ENCODE measurements around the gene RNASE13. TPM values are rescaled to one million over a fixed set of nuclear protein-coding genes. Genes with fewer than 3 reads are reported as not detected.

RNASE13 gene
- total and polyA plus RNA-seq, 2 of the 4 experiments (the other 2 are of a cell fraction): not detected

GRCh38 chr14:21026988-21027315, 7.7 kb downstream of the RNASE13 start:
- Histone ChIP-seq H3K79me1 (ENCODE audit: low read depth in 1 of 2, low read length in 2 of 2) (no peaks in the 10 kb centered on the region), H2BK5ac (ENCODE audit: low read depth, low read length, poor library complexity, severe bottlenecking) (no peak overlapping the region), H3K14ac (replicated peaks; ENCODE audit: low read depth, low read length) (no peak overlapping the region), H4K91ac (ENCODE audit: insufficient read depth, low read depth, low read length) (no peak overlapping the region), H3K23ac (ENCODE audit: low read depth, low read length) (no peak overlapping the region), H3K56ac (ENCODE audit: extremely low read depth, insufficient read depth, low read length) (no peak overlapping the region), H3K4me2 (ENCODE audit: low read depth, low read length) (no peak overlapping the region), H2BK15ac (ENCODE audit: low read depth, low read length) (no peak overlapping the region), H3K4me1 (ENCODE audit: control insufficient read depth, insufficient read depth, low read length) (no peaks in the 10 kb centered on the region), H2AFZ (replicated peaks; ENCODE audit: low read length, poor library complexity) (no peak overlapping the region), H4K5ac (ENCODE audit: low read depth, low read length) (no peak overlapping the region), H3K4ac (ENCODE audit: low read depth, low read length) (no peak overlapping the region), H2BK20ac (ENCODE audit: low read depth, low read length) (no peak overlapping the region), H3K9me1 (ENCODE audit: insufficient read depth, low read length) (no peaks in the 10 kb centered on the region), H2BK120ac (ENCODE audit: low read depth, low read length) (no peak overlapping the region), H4K8ac (ENCODE audit: low read depth in 2 of 2, low read length in 2 of 2) (no peak overlapping the region), H2AK9ac (replicated peaks; ENCODE audit: low read depth, low read length, poor library complexity) (no peak overlapping the region), H4K20me1 (ENCODE audit: insufficient read depth, low read length) (no peaks in the 10 kb centered on the region), H3K4me3 (ENCODE audit: insufficient read depth, low read depth, low read length) (no peak overlapping the region), H2AK5ac (ENCODE audit: low read depth, low read length) (no peak overlapping the region), H3K9me3 (ENCODE audit: control insufficient read depth, insufficient read depth, low read length) (no peaks in the 10 kb centered on the region), H3K36me3 (ENCODE audit: control insufficient read depth, insufficient read depth, low read length) (no peaks in the 10 kb centered on the region), H3K18ac (ENCODE audit: low read depth, low read length) (no peak overlapping the region), H3K27me3 (ENCODE audit: control insufficient read depth, insufficient read depth, low read length) (peaks cover 62% of the 10 kb centered on the region), H3K27ac (ENCODE audit: insufficient read depth, low read length) (no peak overlapping the region), H3K9ac (ENCODE audit: low read depth, low read length) (no peak overlapping the region)
- DNase-seq (no peak), ATAC-seq (ENCODE audit: low read depth) (no peak)
- intact Hi-C loops (cut with micrococcal nuclease): no loop called here
- in situ Hi-C loops (cut with MboI; ENCODE audit: low sequenced_read_pairs): no loop called here
- POLR2A ChIA-PET (ENCODE audit: unreplicated experiment): no interaction called here
- WGBS, 2 experiments (ENCODE audit: extremely low coverage in 2 of 2, insufficient read length in 1 of 2): no CpG with 5 or more reads among the region's 3 CpGs
- no peak for TF ChIP-seq RCOR1 (IDR thresholded peaks at IDR 0.05; ENCODE audit: insufficient replicate concordance, low read length)
- no peak for TF ChIP-seq MAFK (IDR thresholded peaks at IDR 0.05; ENCODE audit: low read depth, low read length)
- no peak for TF ChIP-seq POLR2A (IDR thresholded peaks at IDR 0.05; ENCODE audit: low read depth, low read length)
- TF ChIP-seq MAZ (IDR thresholded peaks at IDR 0.05; ENCODE audit: borderline replicate concordance, low read depth, low read length): no peak
- no peak for TF ChIP-seq MXI1 (IDR thresholded peaks at IDR 0.05; ENCODE audit: borderline replicate concordance, low read depth, low read length)
- TF ChIP-seq SMC3 (IDR thresholded peaks at IDR 0.05; ENCODE audit: low read depth, low read length): no peak
- TF ChIP-seq BHLHE40 (IDR thresholded peaks at IDR 0.05; ENCODE audit: low read depth, low read length): no peak
- TF ChIP-seq ELK1 (IDR thresholded peaks at IDR 0.05; ENCODE audit: borderline replicate concordance, low read depth, low read length): no peak
- no peak for TF ChIP-seq CTCF (conservative IDR thresholded peaks at IDR 0.05; ENCODE audit: low read depth, low read length)
- no peak for TF ChIP-seq CHD1 (IDR thresholded peaks at IDR 0.05; ENCODE audit: low read depth, low read length)
- TF ChIP-seq RFX5 (IDR thresholded peaks at IDR 0.05; ENCODE audit: low read depth, low read length): no peak
- TF ChIP-seq RAD21 (IDR thresholded peaks at IDR 0.05; ENCODE audit: low read length): no peak
- no peak for TF ChIP-seq FOS (IDR thresholded peaks at IDR 0.05; ENCODE audit: low read depth, low read length)
- no peak for TF ChIP-seq USF2 (IDR thresholded peaks at IDR 0.05; ENCODE audit: low read depth, low read length)
- no peak for TF ChIP-seq CEBPB (IDR thresholded peaks at IDR 0.05; ENCODE audit: low read depth, low read length)
- dilution Hi-C loops (cut with HindIII; ENCODE audit: low sequenced_read_pairs, unreplicated experiment): no loop called here
- CTCF ChIA-PET: no interaction called here
- no TSS peak for BruUV-seq (replicated peaks)

Measured in IMR-90 (cell line).